Activated CD8-positive, alpha-beta T cell treated with anti-CD3 and anti-CD28 coated beads for 36 hours (primary cell): ENCODE measurements around the gene CES2. TPM values are rescaled to one million over a fixed set of nuclear protein-coding genes. Genes with fewer than 3 reads are reported as not detected.

Experiments used
- ATAC-seq: fragments of 200-7000 bp; cut with Tn5 transposase; one replicate; pipeline ENCODE4 v1.10.0; 2021; ENCODE audit warnings: mild to moderate bottlenecking, moderate library complexity
- CTCF ChIA-PET: fragments of 350-600 bp; sonication (Branson Sonifier 250); formaldehyde crosslinking; loops from one replicate; lab custom pipeline; 2021; ENCODE audit warnings: antibody characterized with exemption; lab: Charles Lee
- POLR2A ChIA-PET: fragments of 350-600 bp; sonication (Branson Sonifier 250); formaldehyde crosslinking; loops from one replicate; lab custom pipeline; 2021; ENCODE audit warnings: antibody characterized with exemption; lab: Charles Lee
- DNase-seq: peaks from one replicate; pipeline ENCODE4 v3.0.0-alpha.2; 2020
- H3K27ac Mint-ChIP-seq: one replicate; pipeline ENCODE4 v1.8.0; 2021; ENCODE audit warnings: mild to moderate bottlenecking, mixed read lengths
- H3K27me3 Mint-ChIP-seq: one replicate; pipeline ENCODE4 v1.8.0; 2021; ENCODE audit warnings: mixed read lengths
- H3K36me3 Mint-ChIP-seq: one replicate; pipeline ENCODE4 v1.8.0; 2021; ENCODE audit warnings: low read depth, mixed read lengths
- H3K4me1 Mint-ChIP-seq: one replicate; pipeline ENCODE4 v1.8.0; 2021; ENCODE audit warnings: low read depth, mixed read lengths
- H3K4me3 Mint-ChIP-seq: one replicate; pipeline ENCODE4 v1.8.0; 2021; ENCODE audit warnings: mild to moderate bottlenecking, moderate library complexity, mixed read lengths
- H3K9me3 Mint-ChIP-seq: one replicate; pipeline ENCODE4 v1.8.0; 2021; ENCODE audit warnings: mixed read lengths
- intact Hi-C: fragments of 100-400 bp; cut with micrococcal nuclease; formaldehyde crosslinking; loops from one replicate; pipeline ENCODE4 v1.10.0; 2022
- total RNA-seq, 2 experiments: library from RNA; stranded (reverse); gene quantifications; one replicate each; pipeline ENCODE4 v1.2.3, GENCODE V29; 2021
- TF ChIP-seq, protein P1 (sequence below): fragments of 200-600 bp; IDR thresholded peaks from one replicate; pipeline ENCODE4 v1.8.0; 2022; ENCODE audit warnings: antibody characterized with exemption, mild to moderate bottlenecking

CES2 gene
- total RNA-seq, 2 experiments from 2014 or later, result 24.7 to 24.9 TPM

DNA sequence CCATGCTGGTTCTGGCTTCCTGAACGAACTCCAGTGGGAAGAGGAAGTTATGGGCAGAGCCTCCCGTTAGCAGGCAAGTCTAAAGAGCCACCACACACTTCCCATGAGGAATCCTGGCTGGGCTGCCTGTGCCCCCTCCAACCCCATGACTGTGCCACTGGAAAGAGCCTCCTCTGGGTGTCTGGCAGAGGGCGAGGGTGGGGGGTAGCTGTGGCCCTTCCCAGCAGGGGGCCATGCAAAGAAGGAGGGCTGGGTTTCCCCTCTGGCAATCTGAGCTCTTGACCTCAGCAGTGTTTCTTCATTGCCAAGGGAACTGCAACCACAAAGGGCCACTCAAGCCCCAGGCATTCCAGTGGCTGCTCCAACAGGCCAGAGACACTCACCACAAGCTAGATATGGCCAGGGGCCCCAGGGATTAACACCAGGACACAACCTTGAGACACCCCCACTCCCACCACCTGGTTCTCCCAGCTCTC is 8.3 kb upstream of the CES2 start:
- H3K27ac Mint-ChIP-seq, result no peak overlapping the region
- TF ChIP-seq, protein P1, sequence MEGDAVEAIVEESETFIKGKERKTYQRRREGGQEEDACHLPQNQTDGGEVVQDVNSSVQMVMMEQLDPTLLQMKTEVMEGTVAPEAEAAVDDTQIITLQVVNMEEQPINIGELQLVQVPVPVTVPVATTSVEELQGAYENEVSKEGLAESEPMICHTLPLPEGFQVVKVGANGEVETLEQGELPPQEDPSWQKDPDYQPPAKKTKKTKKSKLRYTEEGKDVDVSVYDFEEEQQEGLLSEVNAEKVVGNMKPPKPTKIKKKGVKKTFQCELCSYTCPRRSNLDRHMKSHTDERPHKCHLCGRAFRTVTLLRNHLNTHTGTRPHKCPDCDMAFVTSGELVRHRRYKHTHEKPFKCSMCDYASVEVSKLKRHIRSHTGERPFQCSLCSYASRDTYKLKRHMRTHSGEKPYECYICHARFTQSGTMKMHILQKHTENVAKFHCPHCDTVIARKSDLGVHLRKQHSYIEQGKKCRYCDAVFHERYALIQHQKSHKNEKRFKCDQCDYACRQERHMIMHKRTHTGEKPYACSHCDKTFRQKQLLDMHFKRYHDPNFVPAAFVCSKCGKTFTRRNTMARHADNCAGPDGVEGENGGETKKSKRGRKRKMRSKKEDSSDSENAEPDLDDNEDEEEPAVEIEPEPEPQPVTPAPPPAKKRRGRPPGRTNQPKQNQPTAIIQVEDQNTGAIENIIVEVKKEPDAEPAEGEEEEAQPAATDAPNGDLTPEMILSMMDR, result no peak
- peaks cover 15% of the 10 kb centered on the region for H3K4me1 Mint-ChIP-seq
- H3K4me3 Mint-ChIP-seq, result no peak overlapping the region
- H3K9me3 Mint-ChIP-seq, result no peaks in the 10 kb centered on the region
- H3K36me3 Mint-ChIP-seq, result peaks cover 2% of the 10 kb centered on the region
- DNase-seq, result no peak
- H3K27me3 Mint-ChIP-seq, result peaks cover 32% of the 10 kb centered on the region
- intact Hi-C loops, result no loop called here
- no peak for ATAC-seq
- ChIA-PET CTCF (interaction anchor here (1.0 to 7.6 kb wide), 5 partner anchors 16 to 97 kb away, joined by 3 to 54 read pairs (median 5); partner anchors contain the start of gene NAE1), POLR2A (interaction anchor here (1.3 kb wide), 1 partner anchor 32 kb away, joined by 3 read pairs; no protein-coding TSS in a partner anchor)

DNA sequence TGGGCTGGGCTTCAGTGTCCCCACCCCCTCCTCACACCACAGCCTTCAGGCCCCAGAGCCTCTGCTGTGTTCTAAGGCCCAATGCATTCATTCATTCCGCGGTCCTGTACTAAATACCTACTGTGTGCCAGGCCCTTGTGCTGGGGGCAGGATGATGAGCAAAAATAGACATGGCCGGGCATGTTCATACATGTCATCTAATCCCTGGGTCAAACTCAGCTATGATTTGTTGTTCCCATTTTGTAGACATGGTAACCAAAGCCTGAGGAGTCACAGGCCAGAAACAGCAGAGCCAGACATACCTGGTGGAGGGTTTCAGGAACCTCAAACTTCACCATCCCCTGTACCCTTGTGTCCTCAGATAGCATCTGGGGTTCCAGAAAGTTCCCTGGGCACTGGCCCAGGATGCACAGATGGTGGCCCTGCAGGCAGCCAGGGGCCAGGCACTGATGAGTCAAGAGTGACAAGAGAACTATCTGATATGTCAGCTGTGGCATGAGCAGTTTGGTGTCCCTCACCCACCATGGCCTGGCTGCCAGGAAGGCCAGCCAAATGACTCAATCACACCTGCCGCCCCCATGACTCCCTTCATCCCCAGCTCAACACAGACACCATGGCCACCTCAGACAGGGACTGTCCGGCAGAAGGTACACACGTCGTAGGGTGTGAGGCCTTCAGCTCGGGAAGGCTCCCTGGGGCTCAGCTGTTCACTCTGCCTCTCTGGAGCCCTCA is 7.2 kb upstream of the CES2 start:
- peak overlapping the region; percentile 21 for H3K27ac Mint-ChIP-seq
- peaks cover 10% of the 10 kb centered on the region for H3K36me3 Mint-ChIP-seq
- peak; percentile 45 for ATAC-seq
- peaks cover 26% of the 10 kb centered on the region for H3K4me1 Mint-ChIP-seq
- DNase-seq, result peak; percentile 46
- H3K27me3 Mint-ChIP-seq, result peaks cover 29% of the 10 kb centered on the region
- ChIA-PET CTCF (interaction anchor here (0.7 to 7.6 kb wide), 18 partner anchors 8 to 227 kb away, joined by 3 to 54 read pairs (median 4); partner anchors contain the start of genes CDH16 and NAE1), POLR2A (interaction anchor here (1.0 kb wide), 1 partner anchor 9 kb away, joined by 3 read pairs; the partner anchor contains the start of gene CDH16)
- H3K9me3 Mint-ChIP-seq, result no peaks in the 10 kb centered on the region
- intact Hi-C loops, result no loop called here
- TF ChIP-seq, protein P1, result no peak
- no peak overlapping the region for H3K4me3 Mint-ChIP-seq

DNA sequence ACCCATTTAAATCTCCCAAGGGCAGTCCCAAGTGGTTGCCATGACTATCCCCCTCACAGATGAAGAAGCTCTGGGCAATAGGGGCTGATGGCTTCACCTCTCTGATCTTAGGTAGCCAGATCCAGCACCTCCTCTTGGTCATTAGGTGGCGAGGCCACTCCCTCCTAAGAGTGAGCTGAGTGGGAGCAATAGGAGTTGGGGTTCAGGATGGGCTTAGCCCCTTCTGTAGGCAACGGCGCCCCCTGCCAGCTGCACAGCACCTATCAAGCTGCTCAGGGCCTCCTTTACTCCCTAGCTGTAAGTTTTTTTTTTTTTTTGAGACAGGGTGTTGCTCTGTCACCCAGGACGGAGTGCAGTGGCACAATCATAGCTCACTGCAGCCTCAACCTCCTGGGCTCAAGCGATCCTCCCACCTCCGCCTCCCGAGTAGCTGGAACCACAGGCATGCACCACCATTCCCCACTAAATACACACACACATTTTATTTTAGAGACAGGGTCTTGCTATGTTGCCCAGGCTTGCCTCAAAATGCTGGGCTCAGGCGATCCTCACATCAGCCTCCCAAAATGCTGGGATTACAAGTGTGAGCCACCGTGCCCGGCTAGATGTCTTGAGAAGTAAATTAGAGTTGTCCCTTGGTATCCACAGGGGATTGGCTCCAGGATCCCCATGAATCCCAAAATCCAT is 6.5 kb upstream of the CES2 start:
- ATAC-seq (peak; percentile 48), DNase-seq (peak; percentile 71)
- Mint-ChIP-seq H3K4me1 (peaks cover 33% of the 10 kb centered on the region), H3K4me3 (no peak overlapping the region), H3K27ac (no peak overlapping the region), H3K36me3 (peaks cover 17% of the 10 kb centered on the region), H3K9me3 (no peaks in the 10 kb centered on the region), H3K27me3 (peaks cover 21% of the 10 kb centered on the region)
- TF ChIP-seq, protein P1, result peak; percentile 55
- ChIA-PET CTCF (interaction anchor here (0.6 to 7.6 kb wide), 18 partner anchors 8 to 226 kb away, joined by 3 to 54 read pairs (median 4); partner anchors contain the start of genes CDH16 and NAE1), POLR2A (no interaction called here)
- intact Hi-C loops, result no loop called here

DNA sequence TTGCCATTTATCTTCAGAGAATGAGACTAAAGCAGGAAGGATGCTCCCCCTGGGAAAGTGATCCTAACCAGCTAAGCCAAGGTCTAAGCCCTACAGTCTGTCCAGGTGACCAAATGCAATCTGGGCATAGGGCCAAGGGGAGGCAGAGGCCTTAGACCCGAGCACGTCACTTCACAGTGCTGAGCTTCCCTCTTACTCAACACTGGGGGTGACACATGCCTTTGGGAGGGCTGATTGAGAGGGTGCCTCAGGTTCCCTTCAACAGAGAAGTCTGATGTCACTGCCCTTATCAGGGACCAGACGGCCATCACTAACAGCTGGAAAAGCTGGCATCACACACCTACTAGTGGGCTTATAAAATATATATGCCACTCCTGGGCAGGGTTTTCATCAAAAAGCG is 5.1 kb upstream of the CES2 start:
- H3K4me3 Mint-ChIP-seq, result no peak overlapping the region

More for the DNA sequence above, 5.1 kb upstream of the CES2 start:
- Mint-ChIP-seq H3K36me3 (peaks cover 28% of the 10 kb centered on the region), H3K9me3 (no peaks in the 10 kb centered on the region), H3K27ac (no peak overlapping the region), H3K4me1 (peaks cover 35% of the 10 kb centered on the region), H3K27me3 (peaks cover 15% of the 10 kb centered on the region)
- POLR2A ChIA-PET, result interaction anchor here (1.0 kb wide), 1 partner anchor 14 kb away, joined by 3 read pairs; no protein-coding TSS in a partner anchor
- intact Hi-C loops, result loop anchor here (5.0 kb wide), 1 partner anchor 53 kb away; no protein-coding TSS in a partner anchor
- ATAC-seq (no peak), DNase-seq (no peak)
- CTCF ChIA-PET, result interaction anchor here (1.2 to 4.6 kb wide), 6 partner anchors 12 to 202 kb away, joined by 4 to 17 read pairs (median 5); partner anchors contain the start of genes CES3 and NAE1
- TF ChIP-seq, protein P1, result no peak
